Gastrocnemius medialis (tissue), 4 donors: ENCODE results near the gene PHF21B. TPM values are rescaled to one million over a fixed set of nuclear protein-coding genes. Genes with fewer than 3 reads are reported as not detected.
"Not testable (repeated sequence)": the region's sequence is repeated elsewhere in the genome, so short reads cannot be mapped to it uniquely, and the experiment has no call there.

Experiments
- ATAC-seq, 2 donors: fragments of 150-250 bp; one replicate each; pipeline ENCODE4 v1.9.1; 2016
- DNase-seq, 2 donors: peaks; one replicate each; pipeline ENCODE4 v3.0.0-alpha.2; 2019
- H3K27ac ChIP-seq, 4 donors: fragments of 200-600 bp; sonication (generic); 1 replicate in 1 of 4; 2 replicates in 3 of 4; pipeline ENCODE4 v1.5.1; 2016 to 2018; ENCODE audit warnings: mild to moderate bottlenecking in 2 of 4, moderate library complexity in 1 of 4
- H3K27me3 ChIP-seq, 3 donors: fragments of 200-600 bp; sonication (generic) in 2 of 3; 1 replicate in 1 of 3; 2 replicates in 2 of 3; pipeline versions ENCODE4 v1.5.1 to v1.6.0; 2016 to 2019; ENCODE audit warnings: mild to moderate bottlenecking in 1 of 3, moderate library complexity in 1 of 3
- H3K36me3 ChIP-seq, 2 donors: fragments of 200-600 bp; sonication (generic) in 1 of 2; one replicate each; pipeline ENCODE4 v1.5.1; 2017 to 2018
- H3K4me1 ChIP-seq, 2 donors: fragments of 200-600 bp; sonication (generic) in 1 of 2; one replicate each; pipeline ENCODE4 v1.5.1; 2016 to 2017; ENCODE audit warnings: mild to moderate bottlenecking in 2 of 2
- H3K4me3 ChIP-seq, 4 donors: fragments of 200-600 bp; sonication (generic) in 3 of 4; 1 replicate in 1 of 4; 2 replicates in 3 of 4; pipeline ENCODE4 v1.5.1; 2016 to 2019; ENCODE audit warnings: mild to moderate bottlenecking in 2 of 4
- H3K9me3 ChIP-seq, 3 donors: fragments of 200-600 bp; sonication (generic) in 2 of 3; 1 replicate in 1 of 3; 2 replicates in 2 of 3; pipeline ENCODE4 v1.5.1; 2016 to 2019
- CTCF ChIP-seq, 5 experiments: fragments of 450-650 bp in 3 of 5; fragments of 200-600 bp in 2 of 5; sonication (generic) in 2 of 5; IDR thresholded peaks in 4 of 5; conservative IDR thresholded peaks in 1 of 5; 1 replicate in 4 of 5; 2 replicates in 1 of 5; pipeline ENCODE4 v1.5.1; 2016 to 2019; ENCODE audit warnings: antibody characterized with exemption in 5 of 5, mild to moderate bottlenecking in 3 of 5, moderate library complexity in 3 of 5
- POLR2A ChIP-seq, 2 donors: fragments of 450-650 bp; IDR thresholded peaks; one replicate each; pipeline ENCODE4 v1.6.1; 2017; ENCODE audit warnings: antibody characterized with exemption in 2 of 2, mild to moderate bottlenecking in 2 of 2, moderate library complexity in 2 of 2
- in situ Hi-C, 4 donors: fragments of 200-750 bp; cut with MboI; loops; one replicate each; pipeline versions ENCODE4 v1.15.0 to v1.8.0; 2017; ENCODE audit warnings: low sequenced_read_pairs in 4 of 4
- intact Hi-C: fragments of 100-400 bp; cut with DNase I; formaldehyde crosslinking; loops from one replicate; pipeline ENCODE4 v1.15.1; 2023; ENCODE audit warnings: low total_unique reads
- total RNA-seq, 4 donors: library from RNA; depleted of rRNA; stranded (reverse); fragments of >200 nt; gene quantifications; one replicate each; pipeline versions ENCODE4 v1.1.0 to v1.2.3, GENCODE V29; 2016

The PHF21B gene
- total RNA-seq, 4 donors from 2014 or later: 0.07 TPM; not detected in 3

GRCh38 chr22:44963832-44964721 lies 45.7 kb downstream of the PHF21B start:
- no peaks in the 10 kb centered on the region for H3K27me3 ChIP-seq
- DNase-seq (no peak), ATAC-seq (no peak)
- H3K36me3 ChIP-seq: no peaks in the 10 kb centered on the region
- in situ Hi-C loops: no loop called here
- H3K4me1 ChIP-seq: no peaks in the 10 kb centered on the region
- no peak for TF ChIP-seq POLR2A (IDR thresholded peaks at IDR 0.05)
- no peak for TF ChIP-seq CTCF (IDR thresholded peaks at IDR 0.05 in 4 of 5, conservative IDR thresholded peaks at IDR 0.05 in 1 of 5)
- no peak overlapping the region for H3K4me3 ChIP-seq
- no peaks in the 10 kb centered on the region for H3K9me3 ChIP-seq
- no peak overlapping the region for H3K27ac ChIP-seq
- intact Hi-C loops: no loop called here

DNA sequence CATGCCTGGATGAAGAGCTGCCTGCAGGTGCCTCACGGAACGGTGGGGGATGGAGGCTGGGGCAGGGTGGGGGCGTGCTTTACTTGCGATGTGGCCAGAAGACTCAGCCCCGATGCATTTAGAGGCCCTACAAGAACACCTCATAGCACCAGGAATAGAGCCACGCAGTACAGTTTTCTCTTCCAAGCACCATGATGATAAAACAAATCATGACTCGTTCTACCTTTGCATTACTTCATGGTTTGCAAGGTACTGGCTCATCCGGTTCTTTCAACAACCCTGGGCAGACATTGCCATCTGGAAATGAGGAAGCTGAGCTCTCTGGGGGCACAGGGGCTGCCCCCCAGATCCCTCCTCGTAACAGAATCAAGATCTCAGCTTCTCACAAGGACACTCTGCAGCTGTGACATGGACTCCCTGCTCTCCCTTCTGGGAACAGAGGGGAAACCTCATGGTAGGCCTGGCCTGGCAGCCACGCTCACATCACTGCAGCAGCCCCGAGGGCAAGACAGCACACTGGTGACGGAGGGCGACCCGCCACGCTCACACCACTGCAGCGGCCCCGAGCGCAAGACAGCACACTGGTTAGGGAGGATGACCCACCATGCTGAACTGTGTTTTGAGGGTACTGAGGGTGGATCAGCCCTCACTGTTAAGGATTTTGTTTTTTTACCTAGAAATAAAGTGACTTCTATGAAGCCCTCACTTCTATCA lies 46.9 kb downstream of the PHF21B start:
- in situ Hi-C loops (no loop called here), intact Hi-C loops (no loop called here)
- no peaks in the 10 kb centered on the region for H3K27me3 ChIP-seq
- no peak overlapping the region for H3K4me3 ChIP-seq
- no peak for TF ChIP-seq POLR2A (IDR thresholded peaks at IDR 0.05)
- no peak for TF ChIP-seq CTCF (IDR thresholded peaks at IDR 0.05 in 4 of 5, conservative IDR thresholded peaks at IDR 0.05 in 1 of 5)
- H3K36me3 ChIP-seq: no peaks in the 10 kb centered on the region
- no peaks in the 10 kb centered on the region for H3K9me3 ChIP-seq
- DNase-seq (no peak), ATAC-seq (no peak)
- no peaks in the 10 kb centered on the region for H3K4me1 ChIP-seq
- H3K27ac ChIP-seq: no peak overlapping the region

DNA sequence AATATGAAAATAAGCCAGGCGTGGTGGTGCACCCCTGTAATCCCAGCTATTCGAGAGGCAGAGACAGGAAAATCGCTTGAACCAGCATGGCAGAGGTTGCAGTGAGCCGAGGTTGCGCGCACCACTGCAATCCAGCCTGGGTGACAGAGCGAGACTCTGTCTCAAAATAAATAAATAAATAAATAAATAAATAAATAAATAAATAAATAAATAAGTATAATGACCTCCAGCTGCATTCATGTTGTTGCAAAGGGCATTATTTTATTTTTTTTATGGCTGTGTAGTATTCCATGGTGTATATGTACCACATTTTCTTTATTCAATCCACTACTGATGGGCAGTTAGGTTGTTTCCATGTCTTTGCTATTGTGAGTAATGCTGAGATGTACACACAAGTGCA lies 48.1 kb downstream of the PHF21B start:
- H3K27ac ChIP-seq, DNase-seq, ATAC-seq, H3K27me3 ChIP-seq, H3K4me1 ChIP-seq, intact Hi-C loops, H3K9me3 ChIP-seq, in situ Hi-C loops, H3K4me3 ChIP-seq, H3K36me3 ChIP-seq: not testable (repeated sequence)

- in situ Hi-C loops: no loop called here
- intact Hi-C loops: no loop called here
- Histone ChIP-seq H3K4me1 (no peaks in the 10 kb centered on the region), H3K4me3 (no peak overlapping the region), H3K27ac (no peak overlapping the region), H3K27me3 (peaks cover 0 to 3% (median 0%) of the 10 kb centered on the region in 3 donors), H3K9me3 (no peaks in the 10 kb centered on the region), H3K36me3 (no peaks in the 10 kb centered on the region)
- TF ChIP-seq CTCF (IDR thresholded peaks at IDR 0.05 in 4 of 5, conservative IDR thresholded peaks at IDR 0.05 in 1 of 5): no peak
- TF ChIP-seq POLR2A (IDR thresholded peaks at IDR 0.05): no peak
- ATAC-seq: no peak
- no peak for DNase-seq
These were observed 52.7 kb downstream of the PHF21B start for GRCh38 chr22:44956840-44957767.
